ENCODE results near the gene NOC2L.
"Not testable (repeated sequence)": the region's sequence is repeated elsewhere in the genome, so short reads cannot be mapped to it uniquely, and the experiment has no call there.

NOC2L gene

GRCh38 chr1:960363-961131, 1.5 kb upstream of the NOC2L start, which contains the start of gene KLHL17:
KLHL17 (plus strand) TSS chr1:960584; CDS start chr1:960694, 110 bp downstream.
- peak; percentile 4 for DNase-seq

- DNase-seq: no peak
Observed at GRCh38 chr1:959731-960362, 791 bp upstream of the NOC2L start.

DNA sequence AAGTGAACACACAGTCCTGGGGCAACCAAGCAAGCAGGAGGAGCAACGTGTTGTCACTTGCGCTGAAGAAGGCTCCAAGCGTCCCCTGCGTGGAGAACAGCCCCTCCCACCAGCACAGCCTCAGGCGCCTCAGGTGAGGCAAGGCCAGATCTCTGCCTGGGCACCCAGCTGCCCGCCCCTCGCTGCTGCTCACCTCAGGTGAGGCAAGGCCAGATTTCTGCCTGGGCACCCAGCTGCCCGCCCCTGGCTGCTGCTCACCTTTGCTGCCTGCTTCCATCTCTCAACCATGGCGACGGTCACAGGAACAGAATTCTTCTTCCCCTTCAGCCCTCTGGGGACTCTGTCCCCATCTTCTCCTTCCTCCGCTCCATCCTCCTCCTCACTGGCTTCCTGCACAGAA, 2.4 kb downstream of the NOC2L start:
- DNase-seq: no peak

GRCh38 chr1:955474-955873, 3.6 kb downstream of the NOC2L start:
- no peak for DNase-seq

- DNase-seq: no peak
Observed at GRCh38 chr1:954927-955326, 4.1 kb downstream of the NOC2L start.

- DNase-seq: no peak
Observed at GRCh38 chr1:953524-954320, 5.3 kb downstream of the NOC2L start.

- no peak for DNase-seq
Observed at GRCh38 chr1:952603-953002, 6.5 kb downstream of the NOC2L start.

DNA sequence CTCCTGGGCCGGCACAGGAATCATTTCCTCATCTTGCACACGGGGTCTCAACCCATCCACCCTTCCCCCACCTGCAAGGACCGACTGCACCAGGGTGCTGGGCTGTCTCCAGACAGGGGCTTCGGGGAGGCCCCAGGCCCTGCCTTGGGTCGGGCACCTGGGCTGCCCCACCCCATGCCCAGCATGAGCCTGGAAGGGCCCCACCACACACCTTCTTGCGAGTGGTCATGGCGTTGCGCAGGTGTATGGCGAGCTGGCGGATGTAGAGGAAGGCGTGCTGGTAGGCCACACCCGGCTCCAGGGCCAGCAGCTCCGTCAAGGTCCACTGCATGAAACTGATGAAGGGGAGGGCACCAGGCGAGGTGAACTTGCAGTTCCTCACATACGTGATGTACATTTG, 6.9 kb downstream of the NOC2L start:
- DNase-seq: no peak

- no peak for DNase-seq
Observed at GRCh38 chr1:951364-951763, 7.7 kb downstream of the NOC2L start.

GRCh38 chr1:950881-951280, 8.2 kb downstream of the NOC2L start:
- DNase-seq: no peak

DNA sequence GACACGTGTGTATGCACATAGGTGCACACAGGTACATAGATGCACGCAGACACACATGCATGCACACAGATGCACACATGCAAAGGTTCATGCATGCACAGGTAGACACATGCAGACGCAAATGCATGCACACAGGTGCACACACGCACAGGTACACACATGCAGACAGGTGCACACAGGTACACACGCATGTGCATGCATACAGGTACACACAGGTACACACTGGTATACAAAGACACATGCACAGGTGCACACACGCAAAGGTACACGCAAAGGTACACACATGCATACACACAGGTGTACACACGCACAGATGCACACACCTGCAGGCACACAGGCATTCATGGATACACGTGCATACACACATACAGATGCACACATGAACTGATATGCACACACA, 8.8 kb downstream of the NOC2L start:
- DNase-seq: no peak

GRCh38 chr1:947958-948357, 11.1 kb downstream of the NOC2L start:
- DNase-seq: no peak

DNA sequence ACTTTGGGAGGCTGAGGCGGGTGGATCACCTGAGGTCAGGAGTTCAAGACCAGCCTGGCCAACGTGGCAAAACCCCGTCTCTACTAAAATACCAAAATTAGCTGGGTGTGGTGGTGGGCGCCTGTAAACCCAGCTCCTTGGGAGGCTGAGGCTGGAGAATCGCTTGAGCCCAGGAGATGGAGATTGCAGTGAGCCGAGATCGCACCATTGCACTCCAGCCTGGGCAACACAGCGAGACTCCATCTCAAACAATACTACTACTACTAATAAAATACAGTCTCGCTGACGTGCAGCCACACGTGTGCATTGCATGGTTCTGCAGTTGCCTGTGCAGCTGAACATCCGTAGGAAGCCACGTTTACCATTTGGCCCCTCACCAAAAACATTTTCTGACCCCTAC, 12.2 kb downstream of the NOC2L start:
- not testable (repeated sequence) for DNase-seq

- DNase-seq: no peak
Observed at GRCh38 chr1:945688-946556, 13.1 kb downstream of the NOC2L start.

GRCh38 chr1:944341-945325, 14.4 kb downstream of the NOC2L start:
- no peak for DNase-seq

- DNase-seq: no peak
Observed at GRCh38 chr1:943545-944340, 15.3 kb downstream of the NOC2L start.

DNA sequence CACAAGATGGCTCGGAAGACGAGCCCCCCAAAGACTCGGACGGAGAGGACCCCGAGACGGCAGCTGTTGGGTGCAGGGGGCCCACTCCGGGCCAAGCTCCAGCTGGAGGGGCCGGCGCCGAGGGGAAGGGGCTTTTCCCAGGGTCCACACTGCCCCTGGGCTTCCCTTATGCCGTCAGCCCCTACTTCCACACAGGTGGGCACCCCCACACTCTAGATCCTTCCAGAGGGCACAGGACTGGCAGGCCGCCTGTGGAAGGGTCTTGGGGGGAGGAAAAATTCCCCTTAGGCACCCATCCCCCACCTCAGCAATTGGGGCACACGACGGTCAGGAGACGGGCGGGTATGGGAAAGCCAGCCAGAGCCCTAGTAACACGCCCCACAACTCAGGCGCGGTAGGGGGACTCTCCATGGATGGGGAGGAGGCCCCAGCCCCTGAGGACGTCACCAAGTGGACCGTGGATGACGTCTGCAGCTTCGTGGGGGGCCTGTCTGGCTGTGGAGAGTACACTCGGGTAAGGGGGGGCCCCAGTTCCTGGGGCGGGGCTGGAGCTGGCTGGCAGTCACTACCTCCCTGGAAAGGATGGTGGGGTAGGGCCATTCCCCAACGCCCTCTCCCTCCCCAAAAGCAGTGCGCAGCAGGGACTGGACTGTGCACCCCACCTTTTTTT, 16.1 kb downstream of the NOC2L start:
- no peak for DNase-seq

DNA sequence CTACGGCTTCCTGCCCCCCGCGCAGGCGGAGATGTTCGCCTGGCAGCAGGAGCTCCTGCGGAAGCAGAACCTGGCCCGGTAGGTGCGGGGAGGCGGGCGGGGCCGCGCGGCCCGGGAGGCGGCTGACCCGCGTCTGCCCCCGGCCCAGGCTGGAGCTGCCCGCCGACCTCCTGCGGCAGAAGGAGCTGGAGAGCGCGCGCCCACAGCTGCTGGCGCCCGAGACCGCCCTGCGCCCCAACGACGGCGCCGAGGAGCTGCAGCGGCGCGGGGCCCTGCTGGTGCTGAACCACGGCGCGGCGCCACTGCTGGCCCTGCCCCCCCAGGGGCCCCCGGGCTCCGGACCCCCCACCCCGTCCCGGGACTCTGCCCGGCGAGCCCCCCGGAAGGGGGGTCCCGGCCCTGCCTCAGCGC, 16.6 kb downstream of the NOC2L start:
- DNase-seq: no peak

DNA sequence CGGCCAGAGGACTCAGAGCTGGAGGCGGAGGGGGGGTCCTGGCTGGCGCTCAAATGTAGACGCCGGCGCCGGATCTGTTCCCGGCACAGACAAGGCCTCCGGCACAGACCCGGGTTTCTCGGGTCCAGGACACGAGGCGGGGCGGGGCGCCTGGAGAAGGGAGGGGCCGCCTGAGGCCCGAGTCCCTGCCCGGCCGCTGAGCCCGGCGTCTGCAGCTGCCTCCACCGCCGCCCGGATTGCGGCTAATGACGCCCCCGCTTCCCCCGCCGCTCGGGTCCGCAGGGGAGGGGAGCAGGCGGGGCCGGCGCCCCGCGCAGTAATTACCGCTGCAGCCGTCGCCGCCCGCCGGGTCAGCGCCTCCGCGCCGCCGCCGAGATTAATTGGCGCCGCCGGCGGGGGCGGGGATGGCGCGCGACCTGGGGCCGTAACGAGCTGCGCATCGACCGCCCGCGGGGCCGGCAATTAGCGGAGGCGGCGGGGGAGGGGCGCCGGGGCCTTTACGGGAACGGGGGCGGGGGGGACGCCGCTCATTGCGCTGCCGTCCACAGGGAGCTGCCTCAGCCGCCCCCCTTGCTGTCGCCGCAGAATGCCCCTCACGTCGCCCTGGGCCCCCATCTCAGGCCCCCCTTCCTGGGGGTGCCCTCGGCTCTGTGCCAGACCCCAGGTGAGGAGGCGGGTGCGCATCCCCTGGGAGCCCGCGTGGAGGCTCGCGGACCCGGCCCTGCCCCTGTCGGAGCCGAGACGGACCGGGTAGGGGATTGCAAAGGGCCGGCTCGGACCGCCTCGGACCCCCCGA, 17.3 kb downstream of the NOC2L start:
- no peak for DNase-seq
